SK-N-SH (cell line): ENCODE results near the gene DKC1. TPM values are rescaled to one million over a fixed set of nuclear protein-coding genes. Genes with fewer than 3 reads are reported as not detected.

Experiments
- CTCF ChIA-PET: fragments of 300-600, 350-600 bp; formaldehyde crosslinking; extraction: SDS; loops from one replicate; lab custom pipeline; 2021; lab: Yijun Ruan, JAX
- POLR2A ChIA-PET: fragments of 350-600 bp; sonication (Branson Sonifier 250); formaldehyde crosslinking; extraction: SDS; loops from one replicate; lab custom pipeline; 2020; ENCODE audit warnings: antibody characterized with exemption, inconsistent platforms; lab: Yijun Ruan, JAX
- DNase-seq: peaks from one replicate; pipeline ENCODE4 v3.0.0; 2012
- H2AFZ ChIP-seq: fragments of 200-600 bp; sonication (generic); 2 replicates; pipeline ENCODE4 v1.8.1; 2016; ENCODE audit warnings: antibody characterized with exemption, mild to moderate bottlenecking, low read depth
- H3F3A ChIP-seq: fragments of 200-600 bp; sonication (generic); replicated peaks from 2 replicates; pipeline ENCODE3; 2016; ENCODE audit warnings: antibody characterized with exemption, mild to moderate bottlenecking; ENCODE audit not compliant: insufficient read depth
- H3K27ac ChIP-seq, 2 experiments: fragments of 200-500 bp in 1 of 2; fragments of 200-600 bp in 1 of 2; sonication (Bioruptor generic) in 1 of 2; sonication (generic), shearing (Covaris generic) in 1 of 2; 2 replicates each; pipeline versions ENCODE4 v1.5.1 to v1.6.1; 2014 to 2016; ENCODE audit warnings: low read depth in 2 of 2, inconsistent platforms in 1 of 2, low read length in 1 of 2, mild to moderate bottlenecking in 1 of 2, mixed read lengths in 1 of 2
- H3K27me3 ChIP-seq: fragments of 200-600 bp; sonication (generic), shearing (Covaris generic); 2 replicates; pipeline ENCODE4 v1.6.1; 2016; ENCODE audit warnings: mixed run types; ENCODE audit not compliant: insufficient read depth
- H3K36me3 ChIP-seq, 2 experiments: fragments of 200-500 bp in 1 of 2; fragments of 200-600 bp in 1 of 2; sonication (Bioruptor generic) in 1 of 2; sonication (generic) in 1 of 2; replicated peaks in 1 of 2; 2 replicates each; pipeline versions ENCODE3 to v1.5.1; 2014 to 2016; ENCODE audit warnings: low read length in 1 of 2, mild to moderate bottlenecking in 1 of 2; ENCODE audit not compliant: insufficient read depth in 2 of 2, control insufficient read depth in 1 of 2
- H3K4me1 ChIP-seq, 2 experiments: fragments of 200-500 bp in 1 of 2; fragments of 200-600 bp in 1 of 2; sonication (Bioruptor generic) in 1 of 2; sonication (generic), shearing (Covaris generic) in 1 of 2; 2 replicates each; pipeline versions ENCODE4 v1.5.1 to v1.6.1; 2014 to 2016; ENCODE audit warnings: low read depth in 1 of 2, low read length in 1 of 2, mixed run types in 1 of 2; ENCODE audit not compliant: insufficient read depth in 2 of 2, control insufficient read depth in 1 of 2
- H3K4me2 ChIP-seq: fragments of 200-600 bp; sonication (generic), shearing (Covaris generic); 2 replicates; pipeline ENCODE4 v1.6.1; 2017; ENCODE audit warnings: mixed run types
- H3K4me3 ChIP-seq, 2 experiments: fragments of 200-500 bp in 1 of 2; fragments of 200-600 bp in 1 of 2; sonication (Bioruptor generic) in 1 of 2; sonication (generic), shearing (Covaris generic) in 1 of 2; 2 replicates each; pipeline versions ENCODE4 v1.5.1 to v1.8.1; 2014 to 2016; ENCODE audit warnings: low read depth in 2 of 2, inconsistent platforms in 1 of 2, low read length in 1 of 2, mild to moderate bottlenecking in 1 of 2, mixed read lengths in 1 of 2, moderate library complexity in 1 of 2
- H3K79me2 ChIP-seq: fragments of 200-600 bp; sonication (generic); 2 replicates; pipeline ENCODE4 v1.8.1; 2017; ENCODE audit warnings: mild to moderate bottlenecking; ENCODE audit not compliant: insufficient read depth
- H3K9ac ChIP-seq: fragments of 200-600 bp; sonication (generic); 2 replicates; pipeline ENCODE4 v1.6.1; 2017; ENCODE audit warnings: mixed run types
- H3K9me2 ChIP-seq: fragments of 200-600 bp; sonication (generic); 2 replicates; pipeline ENCODE4 v1.6.1; 2017; ENCODE audit warnings: mixed run types
- H3K9me3 ChIP-seq: fragments of 200-600 bp; sonication (generic); 2 replicates; pipeline ENCODE4 v1.6.1; 2017; ENCODE audit warnings: mixed run types, mild to moderate bottlenecking, moderate library complexity
- H4K20me1 ChIP-seq: fragments of 200-600 bp; sonication (generic); 2 replicates; pipeline ENCODE4 v1.6.1; 2017; ENCODE audit warnings: mild to moderate bottlenecking, mixed run types; ENCODE audit not compliant: insufficient read depth
- CHD2 ChIP-seq: fragments of 150-350 bp; IDR thresholded peaks from 2 replicates; pipeline ENCODE4 v1.6.1; 2018; ENCODE audit warnings: low read length; ENCODE audit not compliant: partially characterized antibody
- EZH2phosphoT487 ChIP-seq: fragments of 200-600 bp; sonication (generic); IDR thresholded peaks from 2 replicates; pipeline ENCODE4 v1.6.1; 2017; ENCODE audit warnings: low read depth, mixed run types, mild to moderate bottlenecking, antibody characterized with exemption, moderate library complexity, borderline replicate concordance
- FOSL2 ChIP-seq: IDR thresholded peaks from 2 replicates; pipeline ENCODE4 v1.4.0; 2012; ENCODE audit warnings: low read depth, mild to moderate bottlenecking, moderate library complexity, borderline replicate concordance
- GABPA ChIP-seq: IDR thresholded peaks from 2 replicates; pipeline ENCODE4 v1.4.0; 2012; ENCODE audit warnings: low read depth, mild to moderate bottlenecking
- MAX ChIP-seq: IDR thresholded peaks from 2 replicates; pipeline ENCODE4 v1.4.0; 2012; ENCODE audit warnings: low read depth
- MXI1 ChIP-seq: IDR thresholded peaks from 2 replicates; pipeline ENCODE4 v1.6.1; 2012; ENCODE audit warnings: mild to moderate bottlenecking, low read depth, low read length, improper control_type of control experiment
- PBX3 ChIP-seq: IDR thresholded peaks from 2 replicates; pipeline ENCODE4; 2012
- POLR2AphosphoS5 ChIP-seq: IDR thresholded peaks from 2 replicates; pipeline ENCODE4 v1.6.1; 2012; ENCODE audit warnings: low read depth, low read length
- RXRA ChIP-seq: IDR thresholded peaks from 2 replicates; pipeline ENCODE4 v1.4.0; 2012; ENCODE audit warnings: low read depth, mild to moderate bottlenecking, borderline replicate concordance
- SMC3 ChIP-seq: IDR thresholded peaks from 2 replicates; pipeline ENCODE4 v1.6.1; 2012; ENCODE audit warnings: low read depth, low read length, improper control_type of control experiment
- TEAD4 ChIP-seq: IDR thresholded peaks from 2 replicates; pipeline ENCODE4 v1.4.0; 2012; ENCODE audit warnings: mild to moderate bottlenecking, borderline replicate concordance; ENCODE audit not compliant: insufficient read depth
- USF2 ChIP-seq: fragments of 150-350 bp; IDR thresholded peaks from 2 replicates; pipeline ENCODE4 v1.6.1; 2017; ENCODE audit warnings: antibody characterized with exemption, low read length, low read depth, borderline replicate concordance
- ZBTB33 ChIP-seq: IDR thresholded peaks from 2 replicates; pipeline ENCODE4 v1.4.0; 2012; ENCODE audit warnings: low read depth, borderline replicate concordance
- WGBS: methylation state at CpG from one replicate; pipeline ENCODE4 v1.1.6; 2017; ENCODE audit warnings: low lambda C conversion rate; 5-methylcytosine and 5-hydroxymethylcytosine counted together
- polyA plus RNA-seq, 3 experiments: library from polyadenylated mRNA; depleted of rRNA; stranded (reverse); fragments of >200 nt; gene quantifications; 2 replicates each; pipeline ENCODE4 v1.2.3, GENCODE V29; 2012

Gene DKC1
- polyA plus RNA-seq, 1 of the 3 experiments (the other 2 are of a cell fraction), result 53.0 TPM

- Histone ChIP-seq H4K20me1 (no peaks in the 10 kb centered on the region), H3K4me3 (peak overlapping the region in 1 of 2 experiments; percentile 48; a peak in 2 of 4 replicates), H3K36me3 (no peaks in the 10 kb centered on the region), H3K27me3 (peaks cover 13% of the 10 kb centered on the region; the same call in 1 of the 2 replicates), H3K4me2 (no peak overlapping the region), H3K9me2 (no peaks in the 10 kb centered on the region), H3K9ac (no peak overlapping the region), H3K9me3 (no peaks in the 10 kb centered on the region), H3K79me2 (no peaks in the 10 kb centered on the region), H3F3A (no peaks in the 10 kb centered on the region), H3K4me1 (peaks cover 0 to 2% of the 10 kb centered on the region in 2 experiments; a peak in 1 of 4 replicates), H2AFZ (no peak overlapping the region; the same call in 1 of the 2 replicates), H3K27ac (no peak overlapping the region)
- TF ChIP-seq RXRA (no peak), MXI1 (no peak), GABPA (no peak), EZH2phosphoT487 (no peak), TEAD4 (no peak), PBX3 (no peak), CHD2 (no peak), FOSL2 (no peak), POLR2AphosphoS5 (no peak), MAX (no peak), USF2 (no peak), ZBTB33 (no peak), SMC3 (no peak)
- DNase-seq, result no peak
- CTCF ChIA-PET, result interaction anchor here (0.9 to 1.4 kb wide), 2 partner anchors 11 to 35 kb away, joined by 3 to 4 read pairs; partner anchors contain the start of gene DKC1
- POLR2A ChIA-PET, result no interaction called here
- WGBS, result 26% methylated on average over 15 of the region's 20 CpGs
Measured at GRCh38 chrX:154751203-154751668, 11.4 kb upstream of the DKC1 start.
